Peyer's patch (tissue), 4 donors: ENCODE measurements around the gene SLC4A7. TPM values are rescaled to one million over a fixed set of nuclear protein-coding genes. Genes with fewer than 3 reads are reported as not detected.

Experiments used
- DNase-seq, 3 donors: peaks; one replicate each; pipeline ENCODE4 v3.0.0-alpha.2; 2017 to 2019
- H3K27ac ChIP-seq, 4 donors: fragments of 200-600 bp; sonication (generic); one replicate each; pipeline ENCODE4 v1.5.1; 2016 to 2019
- H3K27me3 ChIP-seq, 2 donors: fragments of 200-600 bp; sonication (generic); one replicate each; pipeline ENCODE4 v1.5.1; 2019
- H3K36me3 ChIP-seq, 3 donors: fragments of 200-600 bp; sonication (generic); one replicate each; pipeline ENCODE4 v1.5.1; 2016 to 2019
- H3K4me1 ChIP-seq, 4 donors: fragments of 200-600 bp; sonication (generic); one replicate each; pipeline ENCODE4 v1.5.1; 2016 to 2019
- H3K4me3 ChIP-seq, 4 donors: fragments of 200-600 bp; sonication (generic); 1 replicate in 3 of 4; 2 replicates in 1 of 4; pipeline ENCODE4 v1.5.1; 2016 to 2019; ENCODE audit warnings: mild to moderate bottlenecking in 1 of 4
- H3K9me3 ChIP-seq, 4 donors: fragments of 200-600 bp; sonication (generic); one replicate each; pipeline ENCODE4 v1.5.1; 2016 to 2019; ENCODE audit warnings: mild to moderate bottlenecking in 1 of 4
- POLR2A ChIP-seq, 2 donors: fragments of 450-650 bp; IDR thresholded peaks; one replicate each; pipeline ENCODE4 v1.5.1; 2017; ENCODE audit warnings: antibody characterized with exemption in 2 of 2, mild to moderate bottlenecking in 2 of 2, moderate library complexity in 2 of 2
- total RNA-seq, 4 donors: library from RNA; depleted of rRNA; stranded (reverse); fragments of >200 nt; gene quantifications; one replicate each; pipeline ENCODE4 v1.1.0, GENCODE V29; 2016
- TF ChIP-seq, protein P1 (sequence below), 6 experiments: fragments of 450-650 bp in 4 of 6; fragments of 200-600 bp in 2 of 6; sonication (generic) in 1 of 6; IDR thresholded peaks; one replicate each; pipeline ENCODE4 v1.5.1; 2017 to 2019; ENCODE audit warnings: antibody characterized with exemption in 6 of 6, mild to moderate bottlenecking in 3 of 6, moderate library complexity in 1 of 6

The SLC4A7 gene
- total RNA-seq, 4 donors from 2014 or later, result 92.4 to 201 (median 152) TPM

DNA sequence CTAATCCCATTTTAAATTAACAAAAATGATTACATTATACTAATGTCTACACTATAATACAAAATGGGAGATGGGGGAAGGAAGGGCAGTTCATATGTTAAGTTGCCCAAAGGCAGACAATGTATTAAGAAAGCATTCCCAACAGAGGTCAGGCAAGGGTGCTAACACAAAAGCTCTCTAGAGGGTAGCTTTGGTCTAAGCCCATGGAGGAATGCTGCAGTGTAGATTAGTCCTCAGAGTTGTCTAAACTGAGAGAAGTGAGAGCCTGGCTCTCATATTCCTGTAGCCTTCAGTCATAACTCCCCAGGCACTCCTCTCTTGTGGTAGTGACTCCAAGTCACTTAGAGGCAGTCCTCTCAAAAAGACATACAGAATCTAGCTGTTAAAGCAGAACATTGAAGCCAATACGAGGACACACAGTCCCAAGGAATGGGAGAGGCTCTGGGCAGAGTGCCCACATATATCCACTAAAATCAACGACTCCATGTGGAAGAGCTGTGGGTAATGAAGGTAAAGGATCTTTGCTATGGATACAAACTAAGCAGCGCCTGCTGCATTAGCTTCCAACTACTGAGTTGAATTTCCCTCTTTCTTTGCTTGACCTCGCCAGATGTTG, 129.5 kb downstream of the SLC4A7 start:
- H3K27me3 ChIP-seq, result no peaks in the 10 kb centered on the region
- no peak for DNase-seq
- H3K4me1 ChIP-seq, result peaks cover 0 to 18% (median 5%) of the 10 kb centered on the region in 4 donors
- TF ChIP-seq, protein P1, sequence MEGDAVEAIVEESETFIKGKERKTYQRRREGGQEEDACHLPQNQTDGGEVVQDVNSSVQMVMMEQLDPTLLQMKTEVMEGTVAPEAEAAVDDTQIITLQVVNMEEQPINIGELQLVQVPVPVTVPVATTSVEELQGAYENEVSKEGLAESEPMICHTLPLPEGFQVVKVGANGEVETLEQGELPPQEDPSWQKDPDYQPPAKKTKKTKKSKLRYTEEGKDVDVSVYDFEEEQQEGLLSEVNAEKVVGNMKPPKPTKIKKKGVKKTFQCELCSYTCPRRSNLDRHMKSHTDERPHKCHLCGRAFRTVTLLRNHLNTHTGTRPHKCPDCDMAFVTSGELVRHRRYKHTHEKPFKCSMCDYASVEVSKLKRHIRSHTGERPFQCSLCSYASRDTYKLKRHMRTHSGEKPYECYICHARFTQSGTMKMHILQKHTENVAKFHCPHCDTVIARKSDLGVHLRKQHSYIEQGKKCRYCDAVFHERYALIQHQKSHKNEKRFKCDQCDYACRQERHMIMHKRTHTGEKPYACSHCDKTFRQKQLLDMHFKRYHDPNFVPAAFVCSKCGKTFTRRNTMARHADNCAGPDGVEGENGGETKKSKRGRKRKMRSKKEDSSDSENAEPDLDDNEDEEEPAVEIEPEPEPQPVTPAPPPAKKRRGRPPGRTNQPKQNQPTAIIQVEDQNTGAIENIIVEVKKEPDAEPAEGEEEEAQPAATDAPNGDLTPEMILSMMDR (IDR thresholded peaks at IDR 0.05), result no peak
- TF ChIP-seq POLR2A (IDR thresholded peaks at IDR 0.05), result no peak
- H3K4me3 ChIP-seq, result no peak overlapping the region
- no peak overlapping the region for H3K27ac ChIP-seq
- no peaks in the 10 kb centered on the region for H3K9me3 ChIP-seq
- H3K36me3 ChIP-seq, result no peaks in the 10 kb centered on the region

DNA sequence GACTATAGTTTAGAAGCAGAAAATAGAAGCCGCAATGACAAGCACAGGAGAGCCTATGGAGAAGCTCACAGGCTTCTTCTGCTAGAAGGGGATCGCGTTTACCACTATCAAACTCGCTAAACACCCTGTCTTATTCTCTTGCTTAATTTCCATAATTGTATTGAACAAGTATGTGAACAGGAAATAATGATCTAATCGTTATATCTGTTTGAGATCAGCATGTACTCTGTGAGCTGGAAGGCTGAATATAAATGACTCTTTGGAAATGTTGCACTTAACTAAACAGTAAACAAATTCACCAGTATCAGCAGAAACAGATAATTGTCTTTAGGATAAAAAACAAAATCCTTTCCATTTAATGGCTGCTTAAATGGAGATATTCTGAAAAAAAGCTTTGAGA, 130.0 kb downstream of the SLC4A7 start:
- Histone ChIP-seq H3K4me1 (peaks cover 0 to 12% (median 3%) of the 10 kb centered on the region in 4 donors), H3K27me3 (no peaks in the 10 kb centered on the region), H3K36me3 (no peaks in the 10 kb centered on the region), H3K9me3 (no peaks in the 10 kb centered on the region), H3K27ac (no peak overlapping the region), H3K4me3 (no peak overlapping the region)
- DNase-seq, result no peak
- TF ChIP-seq, protein P1 (IDR thresholded peaks at IDR 0.05), result no peak

DNA sequence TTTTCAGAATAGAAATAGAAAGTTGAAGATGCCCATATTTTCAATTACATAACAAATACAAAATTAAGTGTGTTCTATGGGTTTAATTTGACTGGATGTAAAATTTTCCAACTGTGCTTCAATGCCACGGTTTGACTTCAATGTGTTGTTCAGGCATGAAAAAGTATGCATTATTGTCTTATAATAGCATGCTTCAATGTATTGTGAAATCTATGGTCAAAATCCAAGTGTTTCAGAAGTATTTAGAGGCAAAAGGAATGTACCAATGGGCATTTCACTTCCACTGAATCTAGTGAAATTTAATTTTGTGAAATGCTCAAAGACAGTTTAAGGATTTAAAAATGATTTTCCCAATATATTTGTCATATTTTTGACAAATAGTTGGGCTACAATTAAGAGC, 131.0 kb downstream of the SLC4A7 start:
- TF ChIP-seq, protein P1 (IDR thresholded peaks at IDR 0.05), result no peak
- TF ChIP-seq POLR2A (IDR thresholded peaks at IDR 0.05), result no peak
- Histone ChIP-seq H3K36me3 (no peaks in the 10 kb centered on the region), H3K27ac (no peak overlapping the region), H3K4me3 (no peak overlapping the region), H3K27me3 (no peaks in the 10 kb centered on the region), H3K4me1 (peaks cover 0 to 3% (median 0%) of the 10 kb centered on the region in 4 donors), H3K9me3 (no peaks in the 10 kb centered on the region)
- no peak for DNase-seq

DNA sequence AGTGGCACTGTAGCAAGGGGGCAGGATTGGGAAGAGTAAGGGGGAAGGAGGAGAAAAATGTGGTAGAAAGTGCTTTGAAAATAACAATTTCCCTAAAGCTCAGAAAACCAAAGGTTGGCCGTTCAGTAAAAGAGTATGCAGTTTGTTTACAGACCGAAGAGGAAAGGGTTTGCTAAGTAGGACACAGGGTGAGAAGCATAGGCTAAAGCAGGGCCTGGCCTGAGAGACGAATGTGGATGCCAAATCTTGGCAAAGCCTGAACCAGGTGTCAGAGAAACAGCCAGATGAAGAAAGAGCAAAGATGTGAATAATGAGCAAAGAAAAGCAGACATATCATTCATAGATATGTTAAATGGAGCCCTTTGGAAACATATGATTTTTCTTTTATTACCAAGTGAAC, 132.1 kb downstream of the SLC4A7 start:
- H3K4me3 ChIP-seq, result no peak overlapping the region
- H3K36me3 ChIP-seq, result no peaks in the 10 kb centered on the region
- H3K4me1 ChIP-seq, result no peaks in the 10 kb centered on the region
- no peaks in the 10 kb centered on the region for H3K27me3 ChIP-seq
- no peaks in the 10 kb centered on the region for H3K9me3 ChIP-seq
- TF ChIP-seq, protein P1 (IDR thresholded peaks at IDR 0.05), result no peak
- no peak for TF ChIP-seq POLR2A (IDR thresholded peaks at IDR 0.05)
- H3K27ac ChIP-seq, result no peak overlapping the region
- DNase-seq, result no peak

DNA sequence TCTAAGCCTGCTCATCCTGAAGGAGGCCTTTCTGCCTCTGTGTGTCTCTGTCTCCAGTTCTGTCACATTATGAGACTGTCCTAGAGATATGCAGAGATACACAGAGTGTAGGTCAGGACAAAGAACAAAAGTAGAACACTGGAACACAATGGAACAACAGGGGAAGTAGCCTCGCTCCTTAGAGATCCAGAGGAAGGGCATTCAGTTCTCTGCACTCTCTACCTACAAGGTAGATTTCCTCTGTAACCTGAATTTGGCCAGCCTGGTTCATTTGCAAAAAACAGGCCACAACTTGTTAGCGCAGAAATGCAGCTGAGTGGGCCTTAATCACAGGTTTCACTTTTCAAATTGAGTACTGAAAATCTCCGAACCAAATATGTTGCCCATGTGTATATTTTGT, 134.4 kb downstream of the SLC4A7 start:
- H3K27ac ChIP-seq, result no peak overlapping the region
- H3K4me1 ChIP-seq, result no peaks in the 10 kb centered on the region
- H3K4me3 ChIP-seq, result no peak overlapping the region
- no peaks in the 10 kb centered on the region for H3K36me3 ChIP-seq
- TF ChIP-seq, protein P1 (IDR thresholded peaks at IDR 0.05), result no peak
- no peak for DNase-seq
- no peaks in the 10 kb centered on the region for H3K27me3 ChIP-seq
- no peaks in the 10 kb centered on the region for H3K9me3 ChIP-seq
